GM06990 (cell line): ENCODE data around the gene C21orf91.

ENCODE experiments used
- DNase-seq: peaks from one replicate; pipeline ENCODE4 v3.0.0-alpha.2; 2011; ENCODE audit not compliant: insufficient read length; ENCODE audit errors: extremely low read depth
- H3K27me3 ChIP-seq: replicated peaks from 2 replicates; pipeline ENCODE4 v1.6.0; 2011; ENCODE audit warnings: low read length; ENCODE audit not compliant: control insufficient read depth, insufficient read depth
- H3K36me3 ChIP-seq: 2 replicates; pipeline ENCODE4 v1.5.1; 2011; ENCODE audit warnings: low read length; ENCODE audit not compliant: control insufficient read depth, insufficient read depth
- H3K4me3 ChIP-seq: replicated peaks from 2 replicates; pipeline ENCODE4 v1.5.1; 2011; ENCODE audit warnings: low read depth, mild to moderate bottlenecking, control low read depth, low read length
- TF ChIP-seq, protein P1 (sequence below): IDR thresholded peaks from 2 replicates; pipeline ENCODE4 v1.5.1; 2011; ENCODE audit warnings: low read length, control low read depth, mild to moderate bottlenecking, inconsistent platforms; ENCODE audit not compliant: insufficient read depth, poor library complexity, severe bottlenecking

C21orf91 gene

DNA sequence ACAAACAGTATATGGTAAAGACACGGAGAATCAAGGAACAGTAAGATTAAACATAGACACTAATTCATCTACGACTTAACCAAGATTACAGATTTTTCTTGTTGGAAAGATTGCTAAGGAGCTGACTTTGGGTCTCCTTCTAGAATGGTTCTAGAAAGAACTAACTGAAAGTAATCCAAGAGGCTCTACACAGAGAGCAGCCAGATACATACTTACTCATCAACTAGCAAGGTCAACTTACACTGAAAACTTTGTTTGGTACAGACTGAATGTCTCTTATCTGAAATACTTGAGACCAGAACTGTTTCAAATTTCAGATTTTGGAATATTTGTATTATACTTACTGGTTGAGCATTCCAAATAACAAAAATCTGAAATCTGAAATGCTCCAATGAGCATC lies 5.8 kb downstream of the C21orf91 start:
- no peaks in the 10 kb centered on the region for H3K27me3 ChIP-seq
- H3K4me3 ChIP-seq: no peak overlapping the region
- DNase-seq: no peak
- TF ChIP-seq, protein P1, sequence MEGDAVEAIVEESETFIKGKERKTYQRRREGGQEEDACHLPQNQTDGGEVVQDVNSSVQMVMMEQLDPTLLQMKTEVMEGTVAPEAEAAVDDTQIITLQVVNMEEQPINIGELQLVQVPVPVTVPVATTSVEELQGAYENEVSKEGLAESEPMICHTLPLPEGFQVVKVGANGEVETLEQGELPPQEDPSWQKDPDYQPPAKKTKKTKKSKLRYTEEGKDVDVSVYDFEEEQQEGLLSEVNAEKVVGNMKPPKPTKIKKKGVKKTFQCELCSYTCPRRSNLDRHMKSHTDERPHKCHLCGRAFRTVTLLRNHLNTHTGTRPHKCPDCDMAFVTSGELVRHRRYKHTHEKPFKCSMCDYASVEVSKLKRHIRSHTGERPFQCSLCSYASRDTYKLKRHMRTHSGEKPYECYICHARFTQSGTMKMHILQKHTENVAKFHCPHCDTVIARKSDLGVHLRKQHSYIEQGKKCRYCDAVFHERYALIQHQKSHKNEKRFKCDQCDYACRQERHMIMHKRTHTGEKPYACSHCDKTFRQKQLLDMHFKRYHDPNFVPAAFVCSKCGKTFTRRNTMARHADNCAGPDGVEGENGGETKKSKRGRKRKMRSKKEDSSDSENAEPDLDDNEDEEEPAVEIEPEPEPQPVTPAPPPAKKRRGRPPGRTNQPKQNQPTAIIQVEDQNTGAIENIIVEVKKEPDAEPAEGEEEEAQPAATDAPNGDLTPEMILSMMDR: no peak
- H3K36me3 ChIP-seq: peaks cover 10% of the 10 kb centered on the region

DNA sequence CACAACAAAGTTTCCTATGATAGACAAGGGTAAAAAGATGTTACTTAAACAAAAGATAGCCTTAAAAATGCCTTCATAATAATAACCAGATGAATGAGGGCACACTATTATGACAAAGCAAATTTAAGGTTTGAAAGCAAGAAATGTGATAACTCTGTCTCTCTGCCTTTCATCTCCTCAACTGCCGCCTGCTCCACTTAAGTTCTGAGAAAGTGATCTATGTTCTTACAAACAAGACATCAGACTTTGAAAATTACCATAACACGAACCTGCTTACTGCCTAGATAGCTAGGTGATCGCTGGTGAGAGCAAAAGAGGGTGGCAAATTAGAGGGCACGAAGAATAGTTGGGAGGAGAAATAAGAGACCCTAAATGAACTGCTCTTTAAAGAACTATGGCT lies 13.2 kb downstream of the C21orf91 start:
- Histone ChIP-seq H3K4me3 (no peak overlapping the region), H3K36me3 (peaks cover 15% of the 10 kb centered on the region), H3K27me3 (no peaks in the 10 kb centered on the region)
- DNase-seq: no peak
- TF ChIP-seq, protein P1: no peak

DNA sequence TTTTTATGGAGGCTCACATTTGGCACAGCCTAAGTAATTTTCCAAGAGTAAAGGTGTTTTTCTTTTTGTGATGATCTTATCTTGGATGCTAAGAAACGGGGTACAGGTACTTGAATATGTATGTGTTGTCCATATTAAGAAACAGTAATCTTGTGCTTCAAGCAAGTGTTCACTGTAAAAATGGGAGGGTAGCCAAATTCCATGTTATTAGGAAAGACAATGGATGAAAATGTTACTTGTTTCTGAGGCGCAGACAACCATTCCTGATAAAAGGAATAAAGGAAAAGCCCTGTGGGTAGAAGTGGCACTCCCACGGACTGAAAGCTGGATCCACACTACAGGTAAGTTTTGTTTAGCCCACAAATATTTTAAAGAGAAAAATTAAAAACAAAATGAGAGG lies 15.6 kb downstream of the C21orf91 start:
- no peak for DNase-seq
- Histone ChIP-seq H3K36me3 (peaks cover 9% of the 10 kb centered on the region), H3K27me3 (no peaks in the 10 kb centered on the region), H3K4me3 (no peak overlapping the region)
- TF ChIP-seq, protein P1: no peak

DNA sequence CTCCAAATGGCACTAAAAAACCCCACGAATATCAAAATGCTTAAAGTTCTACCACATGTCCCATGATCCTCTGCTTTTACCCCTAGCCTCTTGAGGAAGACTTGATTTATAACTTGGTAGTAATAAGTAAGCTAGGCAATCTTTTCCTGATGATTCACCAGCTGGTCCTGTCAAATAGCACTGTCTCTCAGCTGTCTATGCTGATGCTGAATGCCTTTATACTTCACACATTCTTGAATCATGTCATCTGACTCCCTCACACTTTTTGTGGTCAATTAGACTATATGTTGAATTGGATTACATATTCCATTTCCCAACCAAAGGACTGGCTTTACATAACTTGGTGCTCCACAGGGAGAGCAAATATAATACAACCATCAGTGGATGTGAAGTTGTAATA lies 16.6 kb downstream of the C21orf91 start:
- TF ChIP-seq, protein P1: no peak
- no peaks in the 10 kb centered on the region for H3K27me3 ChIP-seq
- DNase-seq: no peak
- peaks cover 2% of the 10 kb centered on the region for H3K36me3 ChIP-seq
- no peak overlapping the region for H3K4me3 ChIP-seq

DNA sequence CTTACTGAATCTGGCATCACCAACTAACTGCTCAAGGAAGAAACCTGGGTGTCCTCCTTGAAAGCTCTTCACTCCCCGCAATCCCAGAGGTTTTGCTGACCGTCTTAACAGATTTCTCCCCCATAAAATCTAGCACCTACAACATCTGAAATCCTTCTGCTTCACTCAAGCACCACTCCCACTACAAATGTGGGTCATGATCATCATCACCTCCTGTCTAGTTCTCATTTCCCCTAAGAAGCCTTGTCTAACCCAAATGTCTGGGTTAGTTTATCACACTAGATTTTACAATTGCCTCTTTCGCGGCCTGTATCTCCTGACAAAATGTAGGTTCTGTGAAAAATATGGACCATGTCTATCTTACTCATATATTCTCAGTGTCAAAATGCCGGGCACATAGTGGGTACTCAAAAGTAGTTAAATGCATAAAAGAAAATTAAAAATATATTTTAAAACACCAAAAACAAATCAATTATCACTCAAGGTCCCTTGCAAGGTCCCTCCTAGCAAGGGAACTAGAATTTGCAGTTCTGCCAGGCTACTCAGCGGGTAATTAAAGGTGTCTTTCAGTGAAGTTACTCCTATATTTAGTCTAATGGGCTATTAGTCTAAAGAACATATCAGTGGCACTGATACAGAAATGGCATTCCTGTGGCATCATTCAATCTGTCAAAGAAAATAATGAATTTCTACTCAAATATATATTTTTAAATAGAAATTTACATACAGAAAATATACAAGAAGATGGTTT lies 19.6 kb downstream of the C21orf91 start:
- H3K4me3 ChIP-seq: no peak overlapping the region
- peaks cover 2% of the 10 kb centered on the region for H3K36me3 ChIP-seq
- DNase-seq: no peak
- TF ChIP-seq, protein P1: no peak
- H3K27me3 ChIP-seq: no peaks in the 10 kb centered on the region
